NCI-H460 (cell line): ENCODE results near the gene PELI2. TPM values are rescaled to one million over a fixed set of nuclear protein-coding genes. Genes with fewer than 3 reads are reported as not detected.

Source experiments
- DNase-seq: peaks from one replicate; pipeline ENCODE4 v3.0.0-alpha.2; 2016; ENCODE audit warnings: low read depth; ENCODE audit errors: extremely low read depth
- total RNA-seq: library from RNA; depleted of rRNA; stranded (reverse); fragments of >200 nt; shearing (Covaris generic); gene quantifications from 2 replicates; pipeline ENCODE4 v1.2.3, GENCODE V29; 2014

PELI2 gene
- total RNA-seq, 1 experiment from 2014 or later, result 44.6 TPM

GRCh38 chr14:56118611-56119181, 485 bp downstream of the PELI2 start:
- DNase-seq, result no peak

- peak; percentile 11 for DNase-seq
Observed at GRCh38 chr14:56119201-56119981, 1.2 kb downstream of the PELI2 start.

GRCh38 chr14:56120091-56120691, 2.0 kb downstream of the PELI2 start:
- DNase-seq, result no peak

- no peak for DNase-seq
Observed at GRCh38 chr14:56121816-56122215, 3.6 kb downstream of the PELI2 start.

- DNase-seq, result no peak
Observed at GRCh38 chr14:56122301-56122700, 4.1 kb downstream of the PELI2 start.

- no peak for DNase-seq
Observed at GRCh38 chr14:56124327-56124726, 6.1 kb downstream of the PELI2 start.

GRCh38 chr14:56125772-56126636, 7.8 kb downstream of the PELI2 start:
- DNase-seq, result no peak

- DNase-seq, result no peak
Observed at GRCh38 chr14:56126637-56126913, 8.4 kb downstream of the PELI2 start.

- DNase-seq, result no peak
Observed at GRCh38 chr14:56127156-56127555, 8.9 kb downstream of the PELI2 start.

- DNase-seq, result no peak
Observed at GRCh38 chr14:56129092-56129491, 10.9 kb downstream of the PELI2 start.

DNA sequence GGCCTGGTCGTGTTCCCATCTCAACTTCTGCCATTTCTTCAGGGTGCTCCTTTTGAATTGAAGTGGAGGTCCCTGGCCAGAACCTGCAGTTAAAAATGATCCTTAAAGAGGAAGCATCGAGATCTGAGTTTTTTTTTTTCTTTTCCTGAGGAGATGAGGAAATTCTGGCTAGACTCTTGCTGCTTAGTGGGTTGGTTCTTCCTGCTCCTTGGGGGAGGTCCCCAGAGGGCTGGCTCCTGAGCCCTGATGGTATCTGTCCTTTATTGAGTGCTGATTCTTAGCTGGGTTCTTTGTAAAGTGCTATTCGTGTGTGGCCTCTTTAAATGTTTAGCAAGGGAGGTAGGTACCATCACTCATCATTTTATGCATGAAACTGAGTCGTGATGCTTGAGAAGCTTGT, 11.7 kb downstream of the PELI2 start:
- DNase-seq, result no peak

- no peak for DNase-seq
Observed at GRCh38 chr14:56131004-56131864, 13.0 kb downstream of the PELI2 start.

GRCh38 chr14:56131865-56132833, 13.9 kb downstream of the PELI2 start:
- no peak for DNase-seq

DNA sequence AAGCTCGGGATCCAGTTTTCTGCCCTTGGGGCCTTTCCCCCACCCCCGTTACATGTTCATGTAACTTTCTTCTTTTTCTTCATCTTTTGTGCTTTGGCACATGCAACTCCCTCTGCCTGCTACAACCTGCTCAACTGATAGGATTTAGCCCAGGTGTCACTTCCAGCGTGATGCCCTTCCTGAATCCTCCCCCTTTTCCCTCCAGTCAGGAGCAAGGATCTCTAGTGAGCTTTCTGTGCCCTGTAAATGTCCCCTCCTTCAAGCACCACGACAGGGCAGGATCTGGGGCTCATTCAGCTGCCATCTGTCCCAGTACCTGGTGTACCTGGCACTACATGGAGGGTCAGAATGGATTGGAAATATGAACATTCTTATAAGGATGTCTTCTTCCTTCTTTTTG, 15.3 kb downstream of the PELI2 start:
- DNase-seq, result no peak

- no peak for DNase-seq
Observed at GRCh38 chr14:56135001-56135400, 16.8 kb downstream of the PELI2 start.

DNA sequence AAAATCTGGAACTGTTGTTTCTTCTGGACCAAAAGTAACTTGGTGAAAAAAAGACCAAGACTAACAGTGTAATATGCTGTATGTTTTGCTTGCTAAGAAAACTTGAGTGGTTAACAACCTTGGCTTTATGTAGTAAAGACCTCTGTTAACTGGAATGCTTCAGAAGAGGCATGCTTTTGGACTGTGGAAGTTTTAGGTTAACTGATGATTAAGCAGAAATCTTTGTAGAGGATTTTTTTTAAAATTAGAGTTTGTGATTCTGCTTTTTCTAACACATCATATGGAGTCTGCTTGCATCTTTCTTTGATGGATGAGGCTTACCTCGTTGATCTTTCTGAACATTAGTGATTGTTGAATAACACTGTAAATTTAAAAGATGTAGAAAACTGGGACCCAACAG, 17.5 kb downstream of the PELI2 start:
- no peak for DNase-seq

GRCh38 chr14:56136571-56137452, 18.6 kb downstream of the PELI2 start:
- DNase-seq, result no peak

- DNase-seq, result no peak
Observed at GRCh38 chr14:56137453-56137807, 19.2 kb downstream of the PELI2 start.
